ENCODE measurements around the gene TLL2.

The TLL2 gene

GRCh38 chr10:96369890-96370583, 143.7 kb downstream of the TLL2 start:
- Histone ChIP-seq H3K27me3 (replicated peaks) (no peaks in the 10 kb centered on the region), H3K27ac (no peak overlapping the region), H3K4me3 (ENCODE audit: low read depth, low read length) (no peak overlapping the region), H3K36me3 (replicated peaks) (no peaks in the 10 kb centered on the region)
- no peak for DNase-seq
- in situ Hi-C loops (cut with HindIII; ENCODE audit: low pct_ligation_motif_present, low sequenced_read_pairs): no loop called here
- TF ChIP-seq, protein P1, sequence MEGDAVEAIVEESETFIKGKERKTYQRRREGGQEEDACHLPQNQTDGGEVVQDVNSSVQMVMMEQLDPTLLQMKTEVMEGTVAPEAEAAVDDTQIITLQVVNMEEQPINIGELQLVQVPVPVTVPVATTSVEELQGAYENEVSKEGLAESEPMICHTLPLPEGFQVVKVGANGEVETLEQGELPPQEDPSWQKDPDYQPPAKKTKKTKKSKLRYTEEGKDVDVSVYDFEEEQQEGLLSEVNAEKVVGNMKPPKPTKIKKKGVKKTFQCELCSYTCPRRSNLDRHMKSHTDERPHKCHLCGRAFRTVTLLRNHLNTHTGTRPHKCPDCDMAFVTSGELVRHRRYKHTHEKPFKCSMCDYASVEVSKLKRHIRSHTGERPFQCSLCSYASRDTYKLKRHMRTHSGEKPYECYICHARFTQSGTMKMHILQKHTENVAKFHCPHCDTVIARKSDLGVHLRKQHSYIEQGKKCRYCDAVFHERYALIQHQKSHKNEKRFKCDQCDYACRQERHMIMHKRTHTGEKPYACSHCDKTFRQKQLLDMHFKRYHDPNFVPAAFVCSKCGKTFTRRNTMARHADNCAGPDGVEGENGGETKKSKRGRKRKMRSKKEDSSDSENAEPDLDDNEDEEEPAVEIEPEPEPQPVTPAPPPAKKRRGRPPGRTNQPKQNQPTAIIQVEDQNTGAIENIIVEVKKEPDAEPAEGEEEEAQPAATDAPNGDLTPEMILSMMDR (IDR thresholded peaks at IDR 0.05; ENCODE audit: low read depth, low read length, missing control alignments): no peak

- Histone ChIP-seq H3K27ac (no peak overlapping the region), H3K4me3 (ENCODE audit: low read depth, low read length) (no peak overlapping the region), H3K36me3 (replicated peaks) (no peaks in the 10 kb centered on the region), H3K27me3 (replicated peaks) (no peaks in the 10 kb centered on the region)
- no peak for DNase-seq
- in situ Hi-C loops (cut with HindIII; ENCODE audit: low pct_ligation_motif_present, low sequenced_read_pairs): no loop called here
- TF ChIP-seq, protein P1 (IDR thresholded peaks at IDR 0.05; ENCODE audit: low read depth, low read length, missing control alignments): no peak
Measured at GRCh38 chr10:96368971-96369370, 144.8 kb downstream of the TLL2 start.

DNA sequence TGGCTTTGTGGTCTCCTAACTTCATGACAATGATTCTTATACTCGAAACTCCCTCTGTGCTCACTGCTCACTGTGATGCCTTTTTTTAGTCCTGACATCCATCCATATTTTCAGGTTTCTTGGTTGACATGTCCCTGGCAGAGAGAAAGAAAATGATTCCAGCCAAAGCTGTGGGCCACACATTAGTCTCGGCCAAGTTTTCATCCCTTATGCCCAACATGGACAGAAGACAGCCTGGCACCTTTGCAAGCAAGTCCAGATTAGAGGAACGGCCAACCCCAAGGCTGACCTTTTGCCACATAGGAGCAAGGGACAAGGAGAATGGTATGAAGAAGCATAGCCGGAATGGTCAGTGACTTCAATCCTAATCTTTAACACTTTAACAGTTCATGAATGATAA, 146.3 kb downstream of the TLL2 start:
- H3K27me3 ChIP-seq (replicated peaks): no peaks in the 10 kb centered on the region
- TF ChIP-seq, protein P1 (IDR thresholded peaks at IDR 0.05; ENCODE audit: low read depth, low read length, missing control alignments): no peak
- in situ Hi-C loops (cut with HindIII; ENCODE audit: low pct_ligation_motif_present, low sequenced_read_pairs): no loop called here

DNA sequence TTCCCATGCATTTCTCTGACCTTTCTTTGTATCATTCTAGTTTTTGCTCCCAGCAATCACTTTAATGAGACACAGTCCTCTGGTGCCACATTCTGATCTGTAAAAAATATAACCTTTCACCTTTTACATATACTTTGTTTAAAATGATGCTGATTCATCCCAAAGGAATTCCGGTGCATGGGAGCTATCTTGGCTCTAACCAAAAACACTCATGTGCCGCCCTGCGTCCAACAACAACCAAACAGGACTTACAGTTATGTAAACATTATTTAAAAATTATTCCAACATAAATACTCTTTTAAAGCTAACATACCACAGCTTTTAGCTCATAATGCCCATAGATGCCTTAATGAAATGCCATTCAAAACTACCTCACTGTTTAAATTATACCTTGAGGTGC, 147.2 kb downstream of the TLL2 start:
- DNase-seq: no peak
- TF ChIP-seq, protein P1 (IDR thresholded peaks at IDR 0.05; ENCODE audit: low read depth, low read length, missing control alignments): no peak
- no peak overlapping the region for H3K4me3 ChIP-seq (ENCODE audit: low read depth, low read length)
- H3K27me3 ChIP-seq (replicated peaks): no peaks in the 10 kb centered on the region
- in situ Hi-C loops (cut with HindIII; ENCODE audit: low pct_ligation_motif_present, low sequenced_read_pairs): no loop called here
- no peaks in the 10 kb centered on the region for H3K36me3 ChIP-seq (replicated peaks)
- H3K27ac ChIP-seq: no peak overlapping the region

More for the DNA sequence above, 146.3 kb downstream of the TLL2 start:
- H3K4me3 ChIP-seq (ENCODE audit: low read depth, low read length): no peak overlapping the region
- no peak for DNase-seq
- no peak overlapping the region for H3K27ac ChIP-seq
- no peaks in the 10 kb centered on the region for H3K36me3 ChIP-seq (replicated peaks)

GRCh38 chr10:96365571-96365970, 148.2 kb downstream of the TLL2 start:
- no peaks in the 10 kb centered on the region for H3K27me3 ChIP-seq (replicated peaks)
- DNase-seq: no peak
- TF ChIP-seq, protein P1 (IDR thresholded peaks at IDR 0.05; ENCODE audit: low read depth, low read length, missing control alignments): no peak
- no peaks in the 10 kb centered on the region for H3K36me3 ChIP-seq (replicated peaks)
- H3K4me3 ChIP-seq (ENCODE audit: low read depth, low read length): no peak overlapping the region
- no peak overlapping the region for H3K27ac ChIP-seq
- in situ Hi-C loops (cut with HindIII; ENCODE audit: low pct_ligation_motif_present, low sequenced_read_pairs): no loop called here

GRCh38 chr10:96360766-96361165, 153.0 kb downstream of the TLL2 start:
- H3K36me3 ChIP-seq (replicated peaks): no peaks in the 10 kb centered on the region
- H3K27me3 ChIP-seq (replicated peaks): no peaks in the 10 kb centered on the region
- in situ Hi-C loops (cut with HindIII; ENCODE audit: low pct_ligation_motif_present, low sequenced_read_pairs): no loop called here
- no peak overlapping the region for H3K27ac ChIP-seq
- no peak overlapping the region for H3K4me3 ChIP-seq (ENCODE audit: low read depth, low read length)
- no peak for DNase-seq
- TF ChIP-seq, protein P1 (IDR thresholded peaks at IDR 0.05; ENCODE audit: low read depth, low read length, missing control alignments): no peak
